ENCODE measurements around the gene ERVFRD-1.
"Not testable (repeated sequence)": the region's sequence is repeated elsewhere in the genome, so short reads cannot be mapped to it uniquely, and the experiment has no call there.

Gene ERVFRD-1

DNA sequence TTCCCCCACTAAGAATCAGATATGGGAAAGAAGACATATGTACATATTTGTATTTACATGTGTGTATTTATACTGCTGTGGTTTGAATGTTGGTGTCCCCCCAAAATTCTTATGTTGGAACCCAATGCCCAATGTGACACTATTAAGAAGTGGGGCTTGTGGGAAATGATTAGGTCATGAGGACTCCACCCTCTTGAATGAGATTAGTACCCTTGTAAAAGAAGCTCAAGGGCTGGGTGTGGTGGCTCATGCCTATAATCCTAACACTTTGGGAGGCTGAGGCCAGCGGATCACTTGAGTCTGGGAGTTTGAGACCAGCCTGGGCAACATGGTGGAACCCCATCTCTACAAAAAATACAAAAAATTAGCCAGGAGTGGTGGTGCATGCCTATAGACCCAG is 21.8 kb downstream of the ERVFRD-1 start:
- no peak overlapping the region for H3K4me3 ChIP-seq (ENCODE audit: low read length)
- TF ChIP-seq, protein P1, sequence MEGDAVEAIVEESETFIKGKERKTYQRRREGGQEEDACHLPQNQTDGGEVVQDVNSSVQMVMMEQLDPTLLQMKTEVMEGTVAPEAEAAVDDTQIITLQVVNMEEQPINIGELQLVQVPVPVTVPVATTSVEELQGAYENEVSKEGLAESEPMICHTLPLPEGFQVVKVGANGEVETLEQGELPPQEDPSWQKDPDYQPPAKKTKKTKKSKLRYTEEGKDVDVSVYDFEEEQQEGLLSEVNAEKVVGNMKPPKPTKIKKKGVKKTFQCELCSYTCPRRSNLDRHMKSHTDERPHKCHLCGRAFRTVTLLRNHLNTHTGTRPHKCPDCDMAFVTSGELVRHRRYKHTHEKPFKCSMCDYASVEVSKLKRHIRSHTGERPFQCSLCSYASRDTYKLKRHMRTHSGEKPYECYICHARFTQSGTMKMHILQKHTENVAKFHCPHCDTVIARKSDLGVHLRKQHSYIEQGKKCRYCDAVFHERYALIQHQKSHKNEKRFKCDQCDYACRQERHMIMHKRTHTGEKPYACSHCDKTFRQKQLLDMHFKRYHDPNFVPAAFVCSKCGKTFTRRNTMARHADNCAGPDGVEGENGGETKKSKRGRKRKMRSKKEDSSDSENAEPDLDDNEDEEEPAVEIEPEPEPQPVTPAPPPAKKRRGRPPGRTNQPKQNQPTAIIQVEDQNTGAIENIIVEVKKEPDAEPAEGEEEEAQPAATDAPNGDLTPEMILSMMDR (conservative IDR thresholded peaks at IDR 0.05; ENCODE audit: low read depth, low read length), result no peak
- DNase-seq (ENCODE audit: low read depth), result no peak

DNA sequence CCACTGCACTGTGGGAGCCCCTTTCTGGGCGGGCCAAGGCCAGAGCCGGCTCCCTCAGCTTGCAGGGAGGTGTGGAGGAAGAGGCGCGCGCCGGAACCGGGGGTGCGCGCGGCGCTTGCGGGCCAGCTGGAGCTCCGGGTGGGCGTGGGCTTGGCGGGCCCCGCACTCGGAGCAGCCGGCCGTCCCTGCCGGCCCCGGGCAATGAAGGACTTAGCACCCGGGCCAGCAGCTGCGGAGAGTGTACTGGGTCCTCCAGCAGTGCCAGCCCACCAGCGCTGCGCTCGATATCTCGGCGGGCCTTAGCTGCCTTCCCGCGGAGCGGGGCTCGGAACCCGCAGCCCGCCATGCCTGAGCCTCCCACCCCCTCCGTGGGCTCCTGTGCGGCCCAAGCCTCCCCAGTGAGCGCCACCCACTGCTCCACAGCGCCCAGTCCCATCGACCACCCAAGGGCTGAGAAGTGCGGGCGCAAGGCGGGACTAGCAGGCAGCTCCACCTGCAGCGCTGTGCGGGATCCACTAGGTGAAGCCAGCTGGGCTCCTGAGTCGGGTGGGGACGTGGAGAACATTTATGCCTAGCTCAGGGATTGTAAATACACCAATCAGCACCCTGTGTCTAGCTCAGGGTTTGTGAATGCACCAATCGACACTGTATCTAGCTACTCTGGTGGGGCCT is 24.2 kb downstream of the ERVFRD-1 start:
- H3K4me3 ChIP-seq (ENCODE audit: low read length); DNase-seq (ENCODE audit: low read depth): not testable (repeated sequence)

DNA sequence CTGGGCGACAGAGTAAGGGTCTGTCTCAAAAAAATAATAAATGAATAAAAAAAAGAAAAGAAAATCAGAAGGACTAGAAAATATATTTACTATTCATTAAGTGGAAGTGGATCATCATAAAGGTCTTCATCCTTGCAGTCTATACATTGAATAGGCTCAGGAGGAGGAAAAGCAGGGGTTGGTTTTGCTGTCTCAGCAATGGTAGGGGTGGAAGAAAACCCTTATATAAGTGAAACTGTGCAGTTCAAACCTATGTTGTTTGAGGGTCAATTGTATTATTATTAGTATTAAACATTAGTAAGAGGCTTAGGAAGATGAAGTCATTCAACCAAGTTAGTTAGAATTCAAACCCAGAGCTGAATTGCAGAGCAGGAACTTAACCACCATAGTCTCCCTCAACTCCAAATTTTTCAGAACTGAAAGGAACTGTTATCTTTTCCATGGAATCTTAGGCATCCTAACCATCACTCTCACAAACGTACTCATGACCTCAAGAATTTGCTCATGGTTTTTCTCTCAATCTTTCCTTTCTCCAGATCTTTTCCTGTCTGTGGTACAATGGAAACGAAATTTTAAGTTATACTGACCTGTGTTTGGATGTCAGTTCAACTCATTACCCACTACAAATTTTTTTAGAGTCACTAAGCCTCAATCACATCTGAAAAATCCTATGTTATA is 25.6 kb downstream of the ERVFRD-1 start:
- TF ChIP-seq, protein P1 (conservative IDR thresholded peaks at IDR 0.05; ENCODE audit: low read depth, low read length), result no peak
- H3K4me3 ChIP-seq (ENCODE audit: low read length), result no peak overlapping the region
- DNase-seq (ENCODE audit: low read depth), result no peak

DNA sequence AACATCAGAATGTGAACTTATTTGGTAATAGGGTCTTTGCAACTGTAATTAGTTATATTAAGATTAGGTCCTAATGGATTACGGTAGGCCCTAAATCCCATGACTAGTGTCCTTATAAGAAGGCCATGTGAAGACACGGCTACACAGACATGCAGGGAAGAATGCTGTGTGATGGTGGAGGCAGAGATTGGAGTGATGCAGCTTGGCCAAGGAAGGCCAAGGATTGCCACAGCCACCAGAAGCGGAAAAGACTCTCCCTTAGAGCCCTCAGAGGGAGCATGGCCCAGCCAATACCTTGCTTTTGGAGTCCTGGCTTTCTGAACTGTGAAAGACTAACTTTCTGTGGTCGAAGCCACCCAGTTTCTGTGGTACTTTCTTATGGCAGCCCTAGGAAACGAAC is 27.6 kb downstream of the ERVFRD-1 start:
- H3K4me3 ChIP-seq (ENCODE audit: low read length), result no peak overlapping the region
- TF ChIP-seq, protein P1 (conservative IDR thresholded peaks at IDR 0.05; ENCODE audit: low read depth, low read length), result no peak
- DNase-seq (ENCODE audit: low read depth), result no peak

DNA sequence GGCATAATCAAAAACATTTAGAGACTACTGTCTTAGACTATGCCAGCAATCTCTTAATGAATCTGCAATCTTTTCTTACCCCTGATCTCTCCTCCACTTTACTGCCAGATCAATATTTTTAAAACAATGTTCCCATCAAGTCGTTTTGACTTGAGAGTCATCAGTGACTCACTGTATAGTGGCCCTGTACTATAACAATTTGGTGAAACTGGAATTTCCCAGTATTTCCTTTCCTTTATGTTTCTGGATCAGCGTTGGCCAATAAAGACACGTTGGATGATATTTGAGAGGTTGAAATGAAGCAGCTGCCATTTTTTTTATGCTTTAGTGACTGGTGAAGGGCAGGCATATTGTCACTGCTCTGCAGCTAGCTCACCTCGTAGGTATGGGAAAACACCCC is 28.0 kb downstream of the ERVFRD-1 start:
- no peak for DNase-seq (ENCODE audit: low read depth)

DNA sequence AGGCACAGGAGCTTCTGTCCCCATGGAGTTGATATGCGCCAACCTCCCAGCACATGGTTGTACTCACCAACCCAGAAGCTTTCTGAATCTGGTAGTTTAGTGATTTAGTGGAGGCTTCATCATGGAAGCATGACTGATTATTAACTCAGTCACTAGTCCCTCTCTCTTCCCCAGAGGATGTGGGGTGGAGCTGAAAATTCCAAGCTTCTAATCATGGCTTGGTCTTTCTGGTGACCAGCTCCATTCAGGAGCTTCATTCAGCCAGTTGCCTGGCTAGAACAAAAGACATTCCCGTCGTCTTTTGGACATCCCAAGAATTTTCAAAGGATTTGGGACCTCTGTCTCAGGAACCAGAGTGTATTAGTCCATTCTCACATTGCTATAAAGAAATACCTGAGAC is 31.2 kb downstream of the ERVFRD-1 start:
- no peak overlapping the region for H3K4me3 ChIP-seq (ENCODE audit: low read length)
- no peak for DNase-seq (ENCODE audit: low read depth)
- TF ChIP-seq, protein P1 (conservative IDR thresholded peaks at IDR 0.05; ENCODE audit: low read depth, low read length), result no peak

More for the DNA sequence above, 28.0 kb downstream of the ERVFRD-1 start:
- TF ChIP-seq, protein P1 (conservative IDR thresholded peaks at IDR 0.05; ENCODE audit: low read depth, low read length), result no peak
- no peak overlapping the region for H3K4me3 ChIP-seq (ENCODE audit: low read length)

DNA sequence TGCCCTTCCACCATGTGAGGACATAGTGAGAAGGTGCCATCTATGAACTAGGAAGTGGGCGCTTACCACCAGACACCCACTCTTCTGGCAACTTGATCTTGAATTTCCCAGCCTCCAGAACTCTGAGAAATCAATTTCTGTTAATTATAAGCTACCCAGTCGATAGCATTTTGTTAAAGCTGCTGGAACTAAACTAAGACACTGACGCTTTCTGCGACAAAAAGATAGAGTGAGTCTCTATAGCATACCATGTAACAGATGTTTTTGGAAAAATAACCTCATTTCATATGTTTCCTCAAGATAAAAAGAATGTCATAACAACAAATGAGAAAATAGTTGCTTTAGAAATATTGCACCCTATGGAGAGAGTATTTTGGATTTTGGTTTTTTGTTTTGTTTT is 33.3 kb downstream of the ERVFRD-1 start:
- TF ChIP-seq, protein P1 (conservative IDR thresholded peaks at IDR 0.05; ENCODE audit: low read depth, low read length), result no peak
- DNase-seq (ENCODE audit: low read depth), result no peak
- H3K4me3 ChIP-seq (ENCODE audit: low read length), result no peak overlapping the region
